ENCODE results near the gene LAMB2.

DNA sequence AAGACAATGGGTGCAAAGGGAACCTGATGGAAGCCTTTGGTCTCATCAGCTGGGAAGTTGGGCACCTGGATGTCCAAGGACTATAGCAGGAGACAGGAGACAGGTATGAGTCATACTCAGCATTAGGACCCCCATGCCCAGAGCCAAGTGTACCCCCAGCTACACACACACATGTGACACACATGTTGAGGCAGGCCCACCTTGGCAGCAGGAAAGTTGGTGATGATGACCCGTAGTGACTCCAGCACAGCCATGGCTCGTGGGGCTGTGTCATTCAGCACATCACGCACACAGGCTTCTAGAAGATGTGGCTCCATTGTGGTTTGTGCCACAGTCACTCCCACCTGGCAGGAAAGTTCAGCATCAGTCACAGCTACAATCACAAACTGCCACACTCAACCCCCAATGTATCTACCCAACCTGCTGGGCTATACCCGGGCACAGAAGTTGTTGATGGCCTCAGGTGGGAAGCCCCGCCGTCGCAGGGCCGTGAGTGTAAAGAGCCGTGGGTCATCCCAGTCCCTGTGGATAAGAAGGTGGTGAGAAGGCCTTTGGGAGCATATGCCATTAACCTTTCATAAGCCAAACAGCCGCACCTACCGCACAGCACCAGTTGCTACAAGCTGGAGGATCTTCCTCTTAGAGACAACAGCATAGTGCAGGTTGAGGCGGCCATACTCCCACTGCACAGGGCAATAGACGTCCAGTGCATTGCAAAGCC lies 33.8 kb downstream of the LAMB2 start:
- TF ChIP-seq, protein P1, sequence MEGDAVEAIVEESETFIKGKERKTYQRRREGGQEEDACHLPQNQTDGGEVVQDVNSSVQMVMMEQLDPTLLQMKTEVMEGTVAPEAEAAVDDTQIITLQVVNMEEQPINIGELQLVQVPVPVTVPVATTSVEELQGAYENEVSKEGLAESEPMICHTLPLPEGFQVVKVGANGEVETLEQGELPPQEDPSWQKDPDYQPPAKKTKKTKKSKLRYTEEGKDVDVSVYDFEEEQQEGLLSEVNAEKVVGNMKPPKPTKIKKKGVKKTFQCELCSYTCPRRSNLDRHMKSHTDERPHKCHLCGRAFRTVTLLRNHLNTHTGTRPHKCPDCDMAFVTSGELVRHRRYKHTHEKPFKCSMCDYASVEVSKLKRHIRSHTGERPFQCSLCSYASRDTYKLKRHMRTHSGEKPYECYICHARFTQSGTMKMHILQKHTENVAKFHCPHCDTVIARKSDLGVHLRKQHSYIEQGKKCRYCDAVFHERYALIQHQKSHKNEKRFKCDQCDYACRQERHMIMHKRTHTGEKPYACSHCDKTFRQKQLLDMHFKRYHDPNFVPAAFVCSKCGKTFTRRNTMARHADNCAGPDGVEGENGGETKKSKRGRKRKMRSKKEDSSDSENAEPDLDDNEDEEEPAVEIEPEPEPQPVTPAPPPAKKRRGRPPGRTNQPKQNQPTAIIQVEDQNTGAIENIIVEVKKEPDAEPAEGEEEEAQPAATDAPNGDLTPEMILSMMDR (optimal IDR thresholded peaks at IDR 0.05 in 1 of 3, IDR thresholded peaks at IDR 0.05 in 1 of 3, conservative IDR thresholded peaks at IDR 0.05 in 1 of 3; ENCODE audit: extremely low read depth in 1 of 3, insufficient read depth in 2 of 3, low read length in 3 of 3), result no peak
- TF ChIP-seq EZH2 (IDR thresholded peaks at IDR 0.05; ENCODE audit: low read length), result no peak

Data from keratinocyte (primary cell).